HL-60/S4 treated with retinoic acid at 250 ng/mL for 4 days and 3 days (cell line): ENCODE data around the gene TTC22.

Source experiments
- in situ Hi-C: fragments of 300-500 bp; cut with MboI; formaldehyde crosslinking; loops from 2 replicates; pipeline ENCODE4 v1.7.0; 2022; ENCODE audit warnings: low sequenced_read_pairs

TTC22 gene

DNA sequence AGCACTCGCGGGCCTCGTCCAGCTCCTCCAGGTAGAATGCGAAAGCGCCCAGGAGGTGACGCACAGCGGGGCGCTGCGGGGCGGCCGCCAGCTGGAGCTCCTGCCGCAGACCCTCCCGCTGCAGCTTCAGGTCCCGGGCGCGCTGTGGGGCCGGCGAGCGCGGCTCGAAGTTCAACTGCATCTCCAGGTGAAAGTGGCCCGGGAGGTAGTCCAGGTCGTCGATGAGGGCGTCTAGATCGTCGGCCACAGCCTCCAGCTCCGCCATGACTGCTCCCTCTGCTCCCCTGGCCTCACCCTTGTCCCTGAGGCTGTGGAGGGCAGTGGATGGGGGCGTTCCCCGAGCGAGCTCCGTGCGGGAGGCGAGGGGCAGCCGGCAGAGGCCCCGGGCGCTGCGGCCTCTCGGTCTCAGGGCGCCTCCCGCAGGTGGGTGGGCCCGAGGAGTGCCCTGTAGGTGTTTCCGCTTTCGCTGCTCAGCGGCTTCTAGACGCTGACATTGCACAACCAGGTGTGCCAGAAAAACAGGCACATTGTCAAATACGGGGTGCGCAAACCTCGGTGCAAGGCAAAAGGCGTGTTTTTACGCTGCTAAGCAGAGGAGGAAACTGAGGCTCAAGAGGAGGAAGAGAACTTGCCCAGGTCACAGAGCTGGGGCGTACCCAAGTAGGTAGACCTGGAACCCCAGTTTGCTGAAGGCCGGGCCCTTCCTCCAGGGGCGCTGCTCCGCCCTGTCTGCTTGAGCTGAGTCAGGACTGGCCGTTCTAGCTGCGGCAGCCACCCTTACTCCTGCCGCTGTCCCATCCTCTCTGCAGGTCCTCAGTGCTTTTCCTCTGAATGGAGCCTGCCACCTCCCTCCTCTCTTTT, at the start of gene TTC22:
Gene TTC22 (minus strand): TSS at position 425 of the 861 bp plus-strand sequence. CDS start 160 bp downstream, at position 265.
- in situ Hi-C loops = no loop called here

DNA sequence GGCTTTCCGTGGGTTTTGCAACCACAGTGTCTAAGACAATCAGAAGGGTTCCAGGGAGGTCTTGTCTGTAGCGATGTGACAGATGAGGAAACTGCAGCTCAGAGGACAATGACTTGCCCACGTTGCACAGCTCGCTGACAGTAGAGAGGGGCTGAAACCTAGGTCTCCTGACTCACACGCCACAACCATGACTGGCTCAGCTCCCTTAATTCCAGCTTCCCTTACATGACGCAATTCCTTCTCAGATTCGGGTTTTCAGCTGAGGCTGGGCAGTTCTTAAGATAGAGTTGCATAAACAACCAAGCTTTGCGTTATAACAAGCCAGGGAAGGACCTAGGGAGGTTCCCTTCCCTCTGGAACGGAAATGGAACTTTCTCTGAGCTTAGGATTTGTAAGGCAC, 49.6 kb upstream of the TTC22 start:
- in situ Hi-C loops = no loop called here

DNA sequence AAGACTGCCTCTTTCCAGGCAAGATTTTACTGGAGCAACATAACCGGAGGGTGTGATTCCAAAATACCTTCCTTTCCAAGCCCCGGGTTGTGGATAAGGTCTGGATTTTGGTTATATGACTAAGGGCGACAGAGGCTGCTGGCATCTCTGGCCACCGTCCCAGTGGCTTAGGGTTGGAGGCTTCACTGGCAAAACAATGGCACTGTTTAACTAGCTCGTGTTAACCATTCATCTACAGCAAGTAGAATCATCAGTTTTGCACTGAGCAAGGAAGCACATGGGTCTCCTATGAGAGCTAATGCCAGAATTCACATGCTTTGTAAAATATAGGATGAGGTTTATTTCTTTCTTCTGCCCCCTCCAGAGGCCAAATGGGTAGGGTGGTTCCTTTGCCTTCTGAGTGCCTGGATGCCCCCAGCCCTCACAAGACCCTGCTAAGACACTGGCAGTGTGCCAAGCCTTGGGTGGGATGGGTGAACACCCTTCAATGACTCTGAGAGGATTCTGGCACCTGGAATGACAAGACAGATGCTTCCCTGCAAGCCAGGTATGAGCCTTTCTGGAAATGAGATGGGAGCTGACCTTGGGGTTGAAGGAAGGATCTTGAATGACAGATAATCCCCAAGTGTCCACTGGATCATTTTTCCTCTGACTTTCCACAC, 49.1 kb upstream of the TTC22 start:
- in situ Hi-C loops = no loop called here

DNA sequence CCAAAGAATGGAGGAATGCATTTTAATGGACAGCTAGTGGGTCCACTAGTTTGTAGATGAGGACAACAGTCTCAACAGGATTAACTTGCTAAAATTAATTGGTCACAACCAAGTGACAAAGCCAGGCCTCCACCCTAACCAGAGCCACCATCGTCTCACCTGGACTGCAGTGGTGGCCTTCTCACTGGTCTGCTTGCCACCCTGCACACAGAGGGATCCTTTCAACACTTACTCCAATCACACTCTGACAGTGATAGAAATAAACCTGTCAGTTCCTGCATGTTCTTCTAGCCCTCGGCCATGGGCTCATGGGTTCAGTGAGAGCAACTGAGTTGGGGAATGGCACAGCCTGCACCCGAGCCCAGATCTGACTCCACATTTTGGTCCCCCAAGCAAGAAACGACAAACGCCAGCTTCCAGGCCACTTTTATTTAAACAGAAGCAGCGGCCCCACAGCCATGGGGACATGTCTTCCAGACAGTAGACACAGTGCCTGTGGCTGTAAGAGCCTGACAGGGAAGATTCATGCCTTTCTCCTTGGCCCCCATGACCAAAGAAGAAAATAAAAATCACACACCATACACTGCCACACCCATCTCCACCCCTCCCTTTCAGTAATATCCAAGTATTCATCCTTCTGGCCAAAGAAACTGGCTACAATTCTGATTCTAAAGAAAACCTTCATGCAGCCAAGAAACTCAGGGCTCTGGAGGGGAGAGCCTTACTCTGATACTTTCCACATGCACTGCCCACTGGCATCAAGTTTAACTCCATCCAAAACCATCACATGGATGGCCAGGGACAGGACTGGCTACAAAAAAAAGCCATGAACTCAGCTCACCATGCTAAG, 48.3 kb upstream of the TTC22 start:
- in situ Hi-C loops = no loop called here

DNA sequence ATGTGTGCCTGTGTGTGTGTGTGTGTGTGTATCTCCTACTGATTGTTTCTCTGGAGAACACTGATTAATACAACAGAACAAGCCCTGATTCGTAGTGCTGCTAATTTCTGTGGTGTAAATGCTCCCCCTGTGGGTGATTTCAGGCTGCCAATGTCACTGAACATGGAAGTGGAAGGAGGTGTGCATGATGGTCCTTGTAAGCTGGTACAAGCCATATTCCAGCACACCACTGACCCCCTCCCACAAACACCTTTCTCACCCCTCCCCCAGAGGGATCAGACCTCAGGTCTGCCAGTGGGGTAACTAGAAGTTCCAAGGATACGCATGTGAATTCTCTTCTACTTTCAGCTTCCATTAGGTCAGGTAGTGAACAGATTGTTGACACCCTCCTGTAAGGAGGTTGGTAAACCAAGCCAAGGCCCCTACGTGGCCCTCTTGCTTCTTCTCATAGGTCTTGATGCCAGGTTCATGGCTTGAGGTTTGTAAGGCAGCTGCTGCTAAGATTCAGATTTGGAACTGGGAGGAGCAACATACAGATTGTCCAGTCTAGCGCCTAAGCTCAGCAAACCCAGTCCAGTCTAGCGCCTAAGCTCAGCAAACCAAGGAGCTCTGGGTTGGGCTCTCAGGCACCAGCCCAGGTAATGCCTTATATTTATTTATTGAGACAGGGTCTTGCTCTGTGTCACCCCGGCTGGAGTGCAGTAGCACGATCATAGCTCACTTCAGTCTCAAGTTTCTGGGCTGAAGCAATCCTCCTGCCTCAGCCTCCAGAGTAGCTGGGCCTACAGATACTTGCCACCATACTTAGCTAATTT, 47.2 kb upstream of the TTC22 start:
- in situ Hi-C loops = no loop called here

DNA sequence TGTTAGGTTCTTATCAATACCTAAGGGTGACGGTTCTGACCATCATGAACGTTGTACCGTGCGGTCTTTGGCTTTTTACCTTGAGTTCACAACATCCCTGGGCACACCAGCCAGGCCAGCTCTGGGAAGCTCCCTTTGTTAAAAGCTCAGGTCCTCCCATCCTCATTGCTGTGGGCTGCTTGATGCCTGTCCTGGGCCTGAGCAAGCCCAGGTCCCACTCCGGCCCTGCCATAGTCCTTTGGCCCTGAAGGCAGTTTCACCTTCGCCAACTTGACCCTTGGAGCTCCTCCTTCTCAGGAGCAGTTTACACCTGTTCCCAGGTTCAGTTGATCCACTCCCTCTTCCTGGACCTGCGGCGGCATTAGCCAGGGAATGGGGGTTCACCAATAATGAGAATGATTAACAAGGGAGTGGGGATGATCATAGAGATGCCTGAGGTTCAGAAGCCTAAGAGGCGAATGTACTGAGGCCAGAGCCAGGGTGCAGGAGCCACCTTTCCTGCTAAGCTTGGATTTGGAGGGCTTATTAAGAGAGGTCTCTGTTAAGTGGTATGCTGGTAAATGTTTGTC, 45.7 kb upstream of the TTC22 start:
- in situ Hi-C loops = no loop called here

DNA sequence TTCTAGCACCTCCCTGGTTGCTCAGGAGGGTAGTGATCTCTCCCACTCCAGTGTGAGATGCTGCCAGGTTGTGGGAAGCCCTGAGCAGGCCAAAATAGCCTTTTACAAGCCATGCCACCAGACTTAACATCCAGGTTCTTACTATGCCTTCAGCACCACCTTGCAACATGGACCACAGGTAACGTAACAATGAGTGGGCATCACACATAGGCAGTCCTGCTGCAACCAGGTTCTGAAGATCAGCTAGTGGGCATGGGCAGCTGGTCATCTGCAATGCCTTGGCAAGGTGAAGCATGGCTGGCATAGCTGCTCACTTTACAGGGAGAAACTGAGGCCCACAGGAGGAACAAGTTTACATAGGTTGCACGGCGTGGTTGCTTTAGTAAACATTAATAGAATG, 45.2 kb upstream of the TTC22 start:
- in situ Hi-C loops = no loop called here

DNA sequence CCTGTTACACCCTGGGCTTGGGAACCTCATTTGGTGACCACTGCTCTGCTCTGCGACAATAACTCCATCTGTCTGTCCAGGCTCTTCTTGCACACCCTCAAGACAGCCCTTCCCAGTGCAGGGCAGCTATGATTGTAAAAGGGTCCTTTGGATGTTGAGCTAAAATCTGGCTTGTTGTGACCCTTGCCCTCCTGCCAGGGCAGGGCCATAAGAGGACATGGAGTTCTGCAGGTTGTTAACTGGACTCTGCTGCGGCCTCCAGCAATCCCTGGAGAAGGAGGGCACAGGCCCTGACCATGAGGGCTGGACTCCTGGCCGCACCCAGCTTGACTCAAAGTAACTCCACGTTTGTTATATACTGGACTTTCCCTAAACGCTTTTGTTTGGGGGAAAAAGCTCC, 44.6 kb upstream of the TTC22 start:
- in situ Hi-C loops = no loop called here

DNA sequence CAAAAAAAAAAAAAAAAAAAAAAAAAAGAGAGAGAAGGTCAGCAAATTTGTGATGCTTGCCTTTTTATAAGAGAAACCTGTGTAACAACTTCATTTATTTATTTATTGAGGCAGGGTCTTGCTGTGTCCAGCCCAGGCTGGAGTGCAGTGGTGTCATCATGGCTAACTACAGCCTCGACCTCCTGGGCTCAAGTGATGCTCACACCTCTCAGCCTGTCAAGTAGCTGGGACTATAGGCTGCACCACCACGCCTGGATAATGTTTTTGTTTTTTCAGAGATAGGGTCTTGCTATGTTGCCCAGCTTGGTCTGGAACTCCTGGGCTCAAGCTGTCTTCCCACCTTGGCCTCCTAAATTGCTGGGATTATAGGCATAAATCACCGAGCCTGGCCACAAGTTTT, 43.4 kb upstream of the TTC22 start:
- in situ Hi-C loops = no loop called here

DNA sequence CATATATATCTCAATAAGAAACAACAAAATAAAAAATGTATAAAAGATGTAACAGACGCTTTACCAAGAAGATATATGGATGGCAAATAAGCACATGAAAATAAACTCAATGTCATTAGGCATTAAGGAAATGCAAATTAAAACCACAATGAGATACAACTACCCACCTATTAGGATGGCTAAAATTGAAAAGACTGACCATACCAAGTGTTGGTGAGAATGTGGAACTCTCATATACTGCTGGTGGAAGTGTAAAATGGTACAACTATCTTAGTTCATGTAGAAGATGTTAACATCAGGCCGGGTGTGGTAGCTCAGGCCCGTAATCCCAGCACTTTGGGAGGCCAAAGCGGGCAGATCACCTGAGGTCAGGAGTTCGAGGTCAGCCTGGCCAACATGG, 42.3 kb upstream of the TTC22 start:
- in situ Hi-C loops = no loop called here

DNA sequence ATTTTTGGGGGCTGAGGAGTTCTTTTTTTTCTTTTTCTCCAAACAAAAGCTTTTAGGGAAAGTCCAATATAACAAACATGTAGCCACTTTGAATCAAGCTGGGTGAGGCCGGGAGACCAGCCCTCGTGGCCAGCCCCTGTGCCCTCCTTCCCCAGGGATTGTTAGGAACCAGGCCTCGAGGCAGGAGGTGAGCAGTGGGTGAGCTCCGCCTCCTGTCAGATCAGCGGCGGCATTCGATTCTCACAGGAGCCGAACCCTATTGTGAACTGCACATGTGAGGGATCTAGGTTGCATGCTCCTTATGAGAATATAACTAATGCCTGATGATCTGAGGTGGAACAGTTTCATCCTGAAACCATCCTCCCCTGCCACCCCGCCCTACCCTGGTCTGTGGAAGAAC, 41.8 kb upstream of the TTC22 start:
- in situ Hi-C loops = no loop called here

DNA sequence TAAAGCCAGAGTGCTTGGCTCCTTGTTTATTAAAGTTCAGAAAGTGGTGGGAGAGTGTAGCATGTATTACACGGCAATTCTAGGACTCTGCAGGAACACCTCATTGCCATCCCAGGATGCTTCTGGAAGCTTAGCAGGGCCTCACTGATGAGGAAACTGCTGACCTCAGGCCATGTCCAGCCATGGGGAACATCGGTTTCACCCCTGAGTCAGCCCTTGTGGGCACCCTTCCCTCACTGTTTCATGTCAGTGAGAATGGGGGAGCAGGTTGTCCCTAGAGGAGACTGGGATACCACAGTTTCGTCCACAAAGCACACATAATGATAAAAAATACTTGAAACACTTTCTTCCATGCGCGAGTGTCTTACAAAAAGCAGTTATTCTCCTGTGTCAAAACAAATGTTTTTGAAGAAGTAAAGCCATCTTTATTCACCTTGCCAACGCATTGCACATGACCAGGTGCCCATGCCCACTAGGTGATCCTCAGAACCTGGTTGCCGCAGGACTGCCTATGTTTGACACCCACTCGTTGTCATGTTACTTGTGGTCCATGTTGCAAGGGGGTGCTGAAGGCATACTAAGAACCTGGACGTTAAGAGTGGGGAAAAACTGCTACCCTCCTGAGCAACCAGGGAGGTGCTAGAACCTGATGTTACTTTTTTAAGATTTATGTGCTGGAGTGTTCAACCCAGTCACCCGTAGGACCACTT, 41.2 kb upstream of the TTC22 start:
- in situ Hi-C loops = no loop called here

DNA sequence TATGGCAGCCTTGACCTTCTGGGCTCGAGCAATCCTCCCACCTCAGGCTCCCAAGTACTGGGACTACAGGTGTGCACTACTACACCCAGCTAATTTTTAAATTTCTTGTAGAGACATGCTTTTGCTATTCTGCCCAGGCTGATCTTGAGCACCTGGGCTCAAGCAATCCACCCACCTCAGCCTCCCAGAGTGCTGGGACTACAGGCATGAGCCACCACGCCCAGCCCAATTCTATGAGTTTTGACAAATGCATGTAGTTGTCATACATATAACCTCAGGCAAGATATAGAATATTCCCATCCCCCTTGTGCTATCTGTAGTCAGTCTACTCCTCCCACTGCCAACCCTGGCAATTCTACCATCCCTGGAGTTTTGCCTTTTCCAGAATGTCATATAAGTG, 38.7 kb upstream of the TTC22 start:
- in situ Hi-C loops = no loop called here

DNA sequence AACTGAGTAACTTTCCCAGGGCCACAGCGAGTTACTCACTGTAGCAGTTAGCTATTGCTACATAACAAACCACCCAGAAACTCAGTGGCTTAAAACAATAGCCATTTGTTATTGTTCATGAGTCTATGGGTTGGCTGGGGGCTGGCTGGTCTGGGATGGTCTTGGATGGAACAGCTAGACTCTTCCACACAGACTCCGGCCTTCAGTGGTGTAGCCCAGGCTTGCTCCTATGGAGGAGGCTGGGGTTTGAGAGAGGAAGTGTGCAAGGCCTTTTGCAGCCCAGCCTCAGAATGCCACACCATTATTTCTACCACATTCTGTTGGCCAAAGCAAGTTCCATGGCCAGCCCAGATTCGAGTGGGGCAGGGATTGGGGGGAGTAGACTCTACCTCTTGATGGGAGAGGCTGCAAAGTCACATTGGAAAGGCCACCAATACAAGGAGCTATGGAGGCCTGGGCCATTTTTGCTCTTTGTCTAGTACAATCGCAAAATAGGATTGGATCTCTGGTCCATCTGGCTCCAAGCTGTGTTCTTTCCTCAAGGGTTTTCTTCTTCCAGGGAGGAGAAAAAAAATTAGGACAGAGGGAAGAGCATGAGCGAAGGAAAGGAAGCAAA, 37.5 kb upstream of the TTC22 start:
- in situ Hi-C loops = no loop called here

DNA sequence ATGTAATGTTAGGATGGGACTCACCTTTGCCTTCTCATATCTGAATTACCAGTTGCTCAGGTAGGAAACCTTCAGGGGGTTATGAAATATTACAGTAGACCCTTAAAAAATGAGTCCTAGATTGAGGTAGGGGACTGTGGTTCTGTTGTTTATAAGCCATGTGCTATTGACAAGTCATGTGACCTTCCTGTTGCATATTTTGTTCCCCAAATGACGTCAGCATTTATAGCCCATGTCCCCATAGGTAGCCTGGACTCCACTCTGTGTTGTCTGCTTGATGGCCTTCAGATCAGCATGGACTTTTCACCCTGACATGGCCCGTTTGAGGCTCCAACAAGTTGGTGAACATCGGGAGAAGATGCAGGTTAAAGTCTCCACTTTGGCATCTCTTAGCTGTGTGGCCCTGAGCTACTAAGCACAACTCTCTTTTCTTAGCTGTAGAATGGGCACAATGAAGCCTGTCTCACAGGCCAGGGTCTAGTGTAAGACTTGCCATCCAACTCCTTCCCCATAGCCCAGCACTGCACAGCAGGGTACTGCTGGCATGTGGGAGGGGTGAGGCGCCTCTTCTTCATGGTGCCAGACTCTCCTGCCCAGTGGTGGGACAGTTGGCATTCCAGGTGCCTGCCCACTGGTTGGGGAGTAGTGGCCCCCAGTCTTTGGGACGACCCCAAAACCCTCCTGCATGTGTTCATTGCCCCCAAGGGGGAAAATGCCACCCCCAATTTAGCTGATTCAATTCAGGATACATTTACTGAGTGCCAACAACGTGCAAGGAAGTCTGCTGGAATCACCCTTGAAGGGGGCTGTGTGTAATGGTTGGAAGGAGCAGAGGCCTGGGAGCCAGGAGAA, 36.1 kb upstream of the TTC22 start:
- in situ Hi-C loops = no loop called here

DNA sequence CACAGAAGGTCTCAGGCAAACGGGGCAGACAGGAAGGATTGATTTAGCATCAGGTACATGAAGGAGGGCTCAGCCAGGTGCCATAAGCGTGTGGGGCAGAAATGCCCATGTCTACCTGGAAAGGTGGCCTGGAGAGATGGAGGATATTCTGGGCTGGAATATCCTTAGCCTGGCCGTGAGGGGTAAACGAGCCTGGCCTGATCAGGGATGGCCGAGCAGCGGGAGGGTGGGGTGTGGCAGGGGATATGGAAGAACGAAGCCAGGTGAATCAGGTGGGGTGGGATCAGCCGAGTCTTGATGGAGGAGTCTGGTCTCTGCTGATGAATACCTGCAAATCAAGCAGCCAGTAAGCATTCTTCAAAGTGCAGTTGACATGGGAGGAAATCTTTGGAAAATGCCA, 35.5 kb upstream of the TTC22 start:
- in situ Hi-C loops = no loop called here

DNA sequence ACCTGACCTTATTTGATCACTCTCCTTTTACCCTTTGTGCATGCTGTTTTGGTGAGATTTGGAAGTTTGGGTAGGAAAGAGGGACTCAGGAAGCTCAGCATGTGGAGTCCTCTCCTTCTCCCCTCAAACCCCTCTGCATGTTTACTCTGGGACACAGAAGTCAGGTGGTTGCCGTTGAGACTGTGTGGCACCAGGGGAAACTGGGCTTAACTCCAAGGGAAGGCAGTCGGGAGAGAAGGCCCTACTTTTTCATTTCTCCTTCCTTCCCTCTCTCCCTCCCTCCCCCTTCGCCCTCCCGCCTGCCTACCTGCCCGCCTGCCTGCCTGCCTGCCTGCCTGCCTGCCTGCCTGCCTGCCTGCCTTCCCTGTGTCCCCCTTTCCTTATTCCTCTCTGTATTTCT, 34.8 kb upstream of the TTC22 start:
- in situ Hi-C loops = no loop called here

DNA sequence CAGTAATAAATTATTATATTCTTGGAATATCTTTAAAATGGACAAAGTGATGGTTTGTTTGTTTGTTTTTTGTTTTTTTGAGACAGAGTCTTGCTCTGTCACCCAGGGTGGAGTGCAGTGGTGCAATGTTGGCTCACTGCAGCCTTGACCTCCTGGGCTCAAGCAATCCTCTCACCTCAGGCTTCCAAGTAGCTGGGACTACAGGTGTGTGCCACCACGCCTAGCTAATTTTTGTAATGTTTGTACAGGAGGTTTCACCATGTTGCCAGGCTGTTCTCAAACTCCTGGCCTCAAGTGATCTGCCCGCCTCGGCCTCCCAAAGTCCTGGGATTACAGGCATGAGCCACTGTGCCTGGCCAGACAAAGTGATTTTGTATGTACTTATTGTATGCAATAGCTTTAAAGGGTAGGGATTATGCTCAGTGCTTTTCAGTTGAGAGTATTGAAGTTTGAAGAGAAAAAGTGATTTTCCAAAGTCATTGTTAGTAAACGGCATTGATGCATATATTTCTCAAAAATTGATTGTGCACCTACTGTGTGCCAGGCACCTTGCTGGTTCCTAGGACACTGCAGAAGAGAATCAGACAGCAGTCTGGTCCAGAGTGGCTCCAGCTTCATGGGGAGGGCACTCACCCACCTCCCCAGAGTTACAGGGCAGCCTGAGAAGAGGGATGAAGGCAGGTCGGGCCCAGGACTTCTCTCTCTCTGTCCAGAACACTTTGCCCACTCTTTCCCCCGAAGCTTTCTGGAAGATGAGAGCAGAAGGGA, 34.2 kb upstream of the TTC22 start:
- in situ Hi-C loops = no loop called here
